Measurements from ENCODE around the gene R3HDM4.
"Not testable (repeated sequence)": the region's sequence is repeated elsewhere in the genome, so short reads cannot be mapped to it uniquely, and the experiment has no call there.

R3HDM4 gene

DNA sequence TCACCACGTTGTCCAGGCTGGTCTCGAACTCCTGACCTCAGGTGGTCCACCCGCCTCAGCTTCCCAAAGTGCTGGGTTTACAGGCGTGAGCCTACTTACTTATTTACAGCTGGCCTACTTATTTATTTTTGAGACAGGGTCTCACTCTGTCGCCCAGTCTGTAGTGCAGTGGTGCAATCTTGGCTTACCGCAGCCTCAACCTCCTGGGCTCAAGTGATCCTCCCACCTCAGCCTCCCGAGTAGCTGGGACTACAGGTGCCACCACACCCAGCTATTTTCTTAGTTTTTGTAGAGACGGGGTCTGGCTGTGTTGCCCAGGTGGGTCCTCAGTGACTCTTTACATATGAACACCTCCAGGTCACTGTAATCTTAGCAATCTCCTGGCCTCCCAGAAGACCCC, 63.8 kb downstream of the R3HDM4 start:
- not testable (repeated sequence) for H3K4me1 Mint-ChIP-seq (ENCODE audit: low read depth in 2 of 2); H3K4me3 Mint-ChIP-seq; DNase-seq; H3K9me3 Mint-ChIP-seq; H3K27ac Mint-ChIP-seq; ATAC-seq (replicated peaks); H3K36me3 Mint-ChIP-seq (ENCODE audit: insufficient read depth)
- H3K27me3 Mint-ChIP-seq = peaks cover 36 to 65% of the 10 kb centered on the region in 2 donors

DNA sequence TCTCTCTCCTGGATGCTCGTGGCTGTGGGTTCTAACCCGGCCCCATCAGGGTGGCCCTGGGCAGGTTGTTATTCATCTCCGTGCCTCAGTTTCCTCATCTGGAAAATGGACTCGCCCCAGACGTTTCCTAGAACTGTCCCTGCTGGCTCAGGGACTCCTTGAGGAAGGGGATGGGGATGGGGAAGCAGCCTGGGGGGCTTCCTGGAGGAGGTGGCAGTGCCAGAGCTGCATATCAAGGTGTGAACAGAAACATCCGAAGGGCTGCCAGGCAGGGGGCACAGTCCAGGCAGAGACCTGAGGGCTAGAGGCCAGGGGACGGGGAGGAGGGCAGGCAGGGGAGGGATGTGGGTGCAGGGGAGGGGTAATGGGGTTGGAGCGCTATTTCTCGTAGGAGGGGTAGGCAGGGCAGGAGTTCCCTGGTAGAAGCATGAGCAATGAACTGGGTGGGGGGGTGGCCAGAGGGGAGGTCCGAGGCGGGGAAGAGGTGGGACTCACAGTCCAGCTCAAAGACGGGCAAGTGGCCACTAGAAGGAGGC, 64.6 kb downstream of the R3HDM4 start:
- Mint-ChIP-seq H3K36me3 (ENCODE audit: insufficient read depth) (peaks cover 3% of the 10 kb centered on the region), H3K27me3 (peaks cover 36 to 68% of the 10 kb centered on the region in 2 donors)

More for the DNA sequence above, 64.6 kb downstream of the R3HDM4 start:
- no peak for DNase-seq
- no peak for ATAC-seq (replicated peaks)
- Mint-ChIP-seq H3K4me3 (no peak overlapping the region), H3K27ac (no peak overlapping the region), H3K4me1 (ENCODE audit: low read depth in 2 of 2) (peaks cover 5 to 7% of the 10 kb centered on the region in 2 donors), H3K9me3 (no peaks in the 10 kb centered on the region)
